K562 (cell line): ENCODE measurements around the gene ARSD. TPM values are rescaled to one million over a fixed set of nuclear protein-coding genes. Genes with fewer than 3 reads are reported as not detected.

Source experiments
- ATAC-seq: fragments of 200-7000 bp; cut with Tn5 transposase; 3 replicates; pipeline ENCODE4 v1.9.1; 2020; ENCODE audit warnings: moderate library complexity
- BruUV-seq: library from RNA; stranded (reverse); fragments of 400-500 nt; replicated peaks from 2 replicates; lab custom pipeline; 2021; lab: Mats Ljungman, UMichigan
- CTCF ChIA-PET: fragments of 300-600 bp; formaldehyde crosslinking; extraction: SDS; loops from one replicate; lab custom pipeline; 2021; ENCODE audit warnings: low intra/inter-chr PET ratio; lab: Yijun Ruan, JAX
- POLR2A ChIA-PET: fragments of 300-600, 350-650 bp; sonication (Branson Sonifier 250); formaldehyde crosslinking; extraction: SDS; loops from one replicate; lab custom pipeline; 2021; ENCODE audit warnings: antibody characterized with exemption, inconsistent platforms; lab: Yijun Ruan, JAX
- DNase-seq, 4 experiments: peaks; one replicate each; pipeline versions ENCODE4 v3.0.0 to v3.0.0-alpha.2; 2011 to 2018; ENCODE audit warnings: low spot score in 3 of 4, mixed read lengths in 3 of 4; ENCODE audit errors: extremely low read depth in 1 of 4
- FAIRE-seq: peaks from 2 replicates; lab custom pipeline; 2011; peaks lifted over from hg19 to GRCh38; lab: Jason Lieb, UNC
- H2AFZ ChIP-seq: 2 replicates; pipeline ENCODE4 v1.6.0; 2011; ENCODE audit warnings: low read depth, low read length, control low read depth, inconsistent platforms
- H3K27ac ChIP-seq: fragments of 200-600 bp; 3 replicates; pipeline ENCODE4 v1.8.0; 2011; ENCODE audit warnings: low read depth, mild to moderate bottlenecking, control low read depth, inconsistent platforms, low read length, moderate library complexity, mixed read lengths; ENCODE audit errors: extremely low read depth
- H3K27me3 ChIP-seq, 2 experiments: fragments of 300-600 bp in 1 of 2; 2 replicates in 1 of 2; 3 replicates in 1 of 2; pipeline versions ENCODE4 v1.6.0 to v1.8.0; 2011; ENCODE audit warnings: inconsistent platforms in 2 of 2, low read length in 2 of 2, mild to moderate bottlenecking in 1 of 2, mixed read lengths in 1 of 2, moderate library complexity in 1 of 2; ENCODE audit not compliant: control insufficient read depth in 2 of 2, insufficient read depth in 2 of 2
- H3K36me3 ChIP-seq: fragments of 300-600 bp; 3 replicates; pipeline ENCODE4 v1.8.0; 2011; ENCODE audit warnings: mild to moderate bottlenecking, low read length, inconsistent platforms; ENCODE audit not compliant: control insufficient read depth, insufficient read depth
- H3K4me1 ChIP-seq, 2 experiments: fragments of 200-600 bp in 1 of 2; replicated peaks in 1 of 2; 2 replicates in 1 of 2; 3 replicates in 1 of 2; pipeline versions ENCODE4 v1.5.1 to v1.8.0; 2011; ENCODE audit warnings: inconsistent platforms in 2 of 2, low read length in 2 of 2, mild to moderate bottlenecking in 1 of 2, mixed read lengths in 1 of 2, moderate library complexity in 1 of 2; ENCODE audit not compliant: control insufficient read depth in 2 of 2, insufficient read depth in 2 of 2
- H3K4me2 ChIP-seq: 2 replicates; pipeline ENCODE4 v1.6.1; 2011; ENCODE audit warnings: low read length, control low read depth, inconsistent platforms, mixed read lengths; ENCODE audit not compliant: insufficient read depth
- H3K4me3 ChIP-seq: fragments of 200-600 bp; sonication (generic), shearing (Covaris generic); 2 replicates; pipeline ENCODE4 v1.5.1; 2016; ENCODE audit warnings: control low read depth, inconsistent platforms
- H3K79me2 ChIP-seq: fragments of 200-600 bp; 3 replicates; pipeline ENCODE4 v1.8.0; 2011; ENCODE audit warnings: low read length, inconsistent platforms; ENCODE audit not compliant: control insufficient read depth, insufficient read depth
- H3K9ac ChIP-seq, 2 experiments: 2 replicates each; pipeline versions ENCODE4 v1.6.0 to v1.6.1; 2011; ENCODE audit warnings: low read depth in 2 of 2, low read length in 2 of 2, control low read depth in 1 of 2, inconsistent platforms in 1 of 2, mild to moderate bottlenecking in 1 of 2, mixed read lengths in 1 of 2; ENCODE audit not compliant: insufficient read depth in 1 of 2
- H3K9me1 ChIP-seq: one replicate; pipeline ENCODE4 v1.6.0; 2011; ENCODE audit warnings: inconsistent platforms, mild to moderate bottlenecking, low read length, moderate library complexity; ENCODE audit not compliant: control insufficient read depth, insufficient read depth
- H3K9me3 ChIP-seq: replicated peaks from 2 replicates; pipeline ENCODE4 v1.5.1; 2011; ENCODE audit warnings: low read depth, low read length, inconsistent platforms; ENCODE audit not compliant: control insufficient read depth, insufficient read depth
- H4K20me1 ChIP-seq: replicated peaks from 2 replicates; pipeline ENCODE4 v1.6.1; 2011; ENCODE audit warnings: low read length, inconsistent platforms, mixed read lengths; ENCODE audit not compliant: control insufficient read depth, insufficient read depth
- CUX1 ChIP-seq: fragments of 200-800 bp; sonication (Bioruptor generic); IDR thresholded peaks from 2 replicates; pipeline ENCODE4 v1.6.1; 2016; ENCODE audit warnings: missing genetic modification characterization, missing compliant biosample characterization
- MXD1 ChIP-seq: fragments of 250-450 bp; sonication (Bioruptor Pico); IDR thresholded peaks from 2 replicates; pipeline ENCODE4 v1.8.0; 2021; ENCODE audit warnings: borderline replicate concordance, mild to moderate bottlenecking, moderate library complexity; ENCODE audit not compliant: poor library complexity, severe bottlenecking
- WGBS: fragments of 100-300 bp; shearing (Covaris generic); methylation state at CpG from one replicate; pipeline ENCODE4 v1.1.6; 2016; ENCODE audit warnings: low coverage, mixed read lengths; ENCODE audit not compliant: insufficient coverage; ENCODE audit errors: missing lambda C conversion rate; 5-methylcytosine and 5-hydroxymethylcytosine counted together
- in situ Hi-C: fragments of 300-500 bp; cut with MboI; formaldehyde crosslinking; loops from 4 replicates; pipeline ENCODE4 v1.15.0; 2018; ENCODE audit warnings: inconsistent platforms, mixed read lengths
- intact Hi-C: fragments of 100-400 bp; cut with micrococcal nuclease; formaldehyde crosslinking; loops from 2 replicates; pipeline ENCODE4 v1.14.2; 2022
- polyA plus RNA-seq, 8 experiments: library from polyadenylated mRNA; depleted of rRNA in 4 of 8; stranded (reverse) in 5 of 8; unstranded in 3 of 8; fragments of >200 nt; fragmentation: Nextera tagmentation in 2 of 8; fragmentation: Illumina TruSeq in 1 of 8; extraction: Ambion mirVana in 2 of 8; extraction: Trizol in 1 of 8; gene quantifications; 2 replicates each; pipeline versions ENCODE4 v1.2.1 to v1.2.3, GENCODE V29; 2011 to 2014; ENCODE audit warnings: inconsistent platforms in 1 of 8, missing spikeins in 1 of 8
- total RNA-seq, 7 experiments: library from RNA; depleted of rRNA in 6 of 7; stranded (reverse); fragments of >200 nt in 6 of 7; fragmentation: Illumina TruSeq in 2 of 7; extraction: Trizol in 2 of 7; gene quantifications; 2 replicates each; pipeline versions ENCODE4 v1.2.1 to v1.2.3, GENCODE V29; 2011 to 2021; ENCODE audit warnings: low replicate concordance in 1 of 7

Gene ARSD
- total and polyA plus RNA-seq, 9 of the 15 experiments (the other 6 are each of a cell fraction or from before 2014, with no cell fraction given): 0.05 to 0.23 (median 0.09) TPM; not detected in 1

GRCh38 chrX:2859197-2859797 is 69.8 kb downstream of the ARSD start:
- FAIRE-seq (no peak), DNase-seq (no peak), ATAC-seq (no peak)
- Histone ChIP-seq H3K9ac (no peak overlapping the region), H2AFZ (no peak overlapping the region), H3K9me1 (no peaks in the 10 kb centered on the region), H3K4me1 (no peaks in the 10 kb centered on the region; a peak in 1 of 5 replicates), H3K9me3 (no peaks in the 10 kb centered on the region), H3K4me3 (no peak overlapping the region), H4K20me1 (no peaks in the 10 kb centered on the region), H3K27me3 (no peaks in the 10 kb centered on the region), H3K79me2 (no peaks in the 10 kb centered on the region), H3K27ac (no peak overlapping the region), H3K4me2 (no peak overlapping the region), H3K36me3 (no peaks in the 10 kb centered on the region; the same call in 2 of the 3 replicates)
- in situ Hi-C loops (no loop called here), intact Hi-C loops (no loop called here)
- WGBS: 7% methylated on average over 1 of the region's 1 CpG
- no TSS peak for BruUV-seq
- ChIA-PET CTCF (no interaction called here), POLR2A (no interaction called here)
- TF ChIP-seq CUX1 (CRISPR knock-in tag): peak; percentile 100
- no peak for TF ChIP-seq MXD1 (CRISPR knock-in tag)
